CD4-positive, alpha-beta T cell (primary cell): Measurements from ENCODE around the gene MUSTN1. TPM values are rescaled to one million over a fixed set of nuclear protein-coding genes. Genes with fewer than 3 reads are reported as not detected.
A peak's percentile ranks its signal among the peaks of the same experiment; 100 is the strongest.

ENCODE experiments used
- ATAC-seq: fragments of 200-7000 bp; cut with Tn5 transposase; one replicate; pipeline ENCODE4 v1.10.0; 2022; ENCODE audit warnings: mild to moderate bottlenecking; ENCODE audit not compliant: poor library complexity
- CTCF ChIA-PET: fragments of 350-600 bp; sonication (Branson Sonifier 250); formaldehyde crosslinking; loops from one replicate; lab custom pipeline; 2021; ENCODE audit warnings: antibody characterized with exemption, inconsistent platforms; lab: Charles Lee
- POLR2A ChIA-PET: fragments of 350-600 bp; sonication (Branson Sonifier 250); formaldehyde crosslinking; loops from one replicate; lab custom pipeline; 2021; ENCODE audit warnings: antibody characterized with exemption, inconsistent platforms; lab: Charles Lee
- DNase-seq, 14 experiments: peaks; one replicate each; pipeline ENCODE4 v3.0.0-alpha.2; 2013 to 2020; ENCODE audit warnings: mixed read lengths in 2 of 14
- H3K27ac ChIP-seq, 2 donors: one replicate each; pipeline versions ENCODE4 v1.5.1 to v1.7.0; 2013; ENCODE audit warnings: low read length in 2 of 2, low read depth in 1 of 2, mild to moderate bottlenecking in 1 of 2
- H3K27me3 ChIP-seq, 2 experiments: 1 replicate in 1 of 2; 2 replicates in 1 of 2; pipeline versions ENCODE4 v1.6.1 to v1.7.0; 2013; ENCODE audit warnings: low read length in 2 of 2, control low read depth in 1 of 2, mild to moderate bottlenecking in 1 of 2, moderate library complexity in 1 of 2; ENCODE audit not compliant: insufficient read depth in 2 of 2, control insufficient read depth in 1 of 2
- H3K36me3 ChIP-seq: one replicate; pipeline ENCODE4 v1.6.1; 2013; ENCODE audit warnings: low read length, control low read depth; ENCODE audit not compliant: insufficient read depth
- H3K4me1 ChIP-seq: one replicate; pipeline ENCODE4 v1.6.1; 2013; ENCODE audit warnings: low read length, control low read depth; ENCODE audit not compliant: insufficient read depth
- H3K4me3 ChIP-seq: one replicate; pipeline ENCODE4 v1.5.1; 2013; ENCODE audit warnings: mild to moderate bottlenecking, low read length, moderate library complexity
- H3K9me3 ChIP-seq, 2 experiments: 1 replicate in 1 of 2; 2 replicates in 1 of 2; pipeline versions ENCODE4 v1.6.1 to v1.7.0; 2013; ENCODE audit warnings: low read length in 2 of 2, mild to moderate bottlenecking in 2 of 2, control low read depth in 1 of 2, moderate library complexity in 1 of 2; ENCODE audit not compliant: control insufficient read depth in 1 of 2, insufficient read depth in 1 of 2
- H3K27ac Mint-ChIP-seq: one replicate; pipeline ENCODE4 v1.8.0; 2020; ENCODE audit warnings: mixed read lengths
- H3K27me3 Mint-ChIP-seq: one replicate; pipeline ENCODE4 v1.8.0; 2021; ENCODE audit warnings: mixed read lengths
- H3K36me3 Mint-ChIP-seq: one replicate; pipeline ENCODE4 v1.8.0; 2021; ENCODE audit warnings: low read depth, mixed read lengths
- H3K4me1 Mint-ChIP-seq: one replicate; pipeline ENCODE4 v1.8.0; 2021; ENCODE audit warnings: low read depth, mixed read lengths
- H3K4me3 Mint-ChIP-seq: one replicate; pipeline ENCODE4 v1.8.0; 2020; ENCODE audit warnings: mild to moderate bottlenecking, mixed read lengths
- H3K9me3 Mint-ChIP-seq: one replicate; pipeline ENCODE4 v1.8.0; 2020; ENCODE audit warnings: mixed read lengths
- CTCF ChIP-seq: fragments of 200-600 bp; IDR thresholded peaks from one replicate; pipeline ENCODE4 v1.8.0; 2022; ENCODE audit warnings: antibody characterized with exemption, mild to moderate bottlenecking
- intact Hi-C, 2 experiments: fragments of 100-400 bp; cut with DNase I in 1 of 2; cut with micrococcal nuclease in 1 of 2; formaldehyde crosslinking; loops; one replicate each; pipeline versions ENCODE4 v1.15.1 to v1.9.0; 2023 to 2025; cut with DNase I, micrococcal nuclease
- total RNA-seq, 174 experiments: library from RNA in 2 of 174; stranded (reverse) in 2 of 174; gene quantifications; one replicate each; pipeline ENCODE4 v1.2.3 and lab custom pipeline; 2021 to 2026

MUSTN1 gene
- total RNA-seq, 2 experiments from 2014 or later: 10.7 to 11.3 TPM

GRCh38 chr3:52810923-52811322, 23.9 kb downstream of the MUSTN1 start:
- Histone ChIP-seq H3K27me3 (no peaks in the 10 kb centered on the region), H3K36me3 (no peaks in the 10 kb centered on the region), H3K4me1 (no peaks in the 10 kb centered on the region), H3K9me3 (no peaks in the 10 kb centered on the region), H3K27ac (no peak overlapping the region), H3K4me3 (no peak overlapping the region)
- Mint-ChIP-seq H3K27ac (no peak overlapping the region), H3K9me3 (no peaks in the 10 kb centered on the region), H3K4me3 (no peak overlapping the region), H3K36me3 (no peaks in the 10 kb centered on the region), H3K27me3 (no peaks in the 10 kb centered on the region), H3K4me1 (peaks cover 12% of the 10 kb centered on the region)
- intact Hi-C loops: no loop called here
- no peak for TF ChIP-seq CTCF
- ChIA-PET CTCF (no interaction called here), POLR2A (interaction anchor here (0.9 kb wide), 1 partner anchor 14 kb away, joined by 3 read pairs; no protein-coding TSS in a partner anchor)
- no peak for ATAC-seq
- no peak for DNase-seq

- no peak for TF ChIP-seq CTCF
- Mint-ChIP-seq H3K4me1 (peaks cover 12% of the 10 kb centered on the region), H3K4me3 (no peak overlapping the region), H3K27ac (no peak overlapping the region), H3K9me3 (no peaks in the 10 kb centered on the region), H3K27me3 (no peaks in the 10 kb centered on the region), H3K36me3 (no peaks in the 10 kb centered on the region)
- no peak overlapping the region for H3K27ac ChIP-seq
- ATAC-seq (peak; percentile 21), DNase-seq (no peak)
- no peaks in the 10 kb centered on the region for H3K9me3 ChIP-seq
- no peaks in the 10 kb centered on the region for H3K27me3 ChIP-seq
- H3K4me1 ChIP-seq: no peaks in the 10 kb centered on the region
- no peak overlapping the region for H3K4me3 ChIP-seq
- intact Hi-C loops: no loop called here
- ChIA-PET CTCF (no interaction called here), POLR2A (no interaction called here)
- no peaks in the 10 kb centered on the region for H3K36me3 ChIP-seq
These were observed 25.0 kb downstream of the MUSTN1 start for GRCh38 chr3:52809662-52810377.

- Mint-ChIP-seq H3K27me3 (no peaks in the 10 kb centered on the region), H3K36me3 (no peaks in the 10 kb centered on the region), H3K4me1 (peaks cover 12% of the 10 kb centered on the region), H3K4me3 (no peak overlapping the region), H3K27ac (no peak overlapping the region), H3K9me3 (no peaks in the 10 kb centered on the region)
- no peaks in the 10 kb centered on the region for H3K36me3 ChIP-seq
- no peak for DNase-seq
- H3K27ac ChIP-seq: no peak overlapping the region
- H3K9me3 ChIP-seq: no peaks in the 10 kb centered on the region
- ChIA-PET CTCF (no interaction called here), POLR2A (no interaction called here)
- intact Hi-C loops: no loop called here
- no peaks in the 10 kb centered on the region for H3K27me3 ChIP-seq
- TF ChIP-seq CTCF: no peak
- H3K4me1 ChIP-seq: no peaks in the 10 kb centered on the region
- H3K4me3 ChIP-seq: no peak overlapping the region
- no peak for ATAC-seq
These were observed 25.7 kb downstream of the MUSTN1 start for GRCh38 chr3:52809149-52809548.
